OCI-LY1 (cell line): ENCODE data around the gene LIMS2.

Experiments used
- EZH2 ChIP-seq: fragments of 200-600 bp; sonication (generic), shearing (Covaris generic); IDR thresholded peaks from 2 replicates; pipeline ENCODE4 v1.8.0; 2017; ENCODE audit warnings: borderline replicate concordance, mixed run types, mild to moderate bottlenecking, antibody characterized with exemption, low read length, moderate library complexity, mixed read lengths
- TF ChIP-seq, protein P1 (sequence below): fragments of 200-600 bp; sonication (generic), shearing (Covaris generic); IDR thresholded peaks from 2 replicates; pipeline ENCODE4 v1.5.1; 2017; ENCODE audit warnings: mild to moderate bottlenecking, antibody characterized with exemption, low read length, moderate library complexity, mixed read lengths

- TF ChIP-seq, protein P1, sequence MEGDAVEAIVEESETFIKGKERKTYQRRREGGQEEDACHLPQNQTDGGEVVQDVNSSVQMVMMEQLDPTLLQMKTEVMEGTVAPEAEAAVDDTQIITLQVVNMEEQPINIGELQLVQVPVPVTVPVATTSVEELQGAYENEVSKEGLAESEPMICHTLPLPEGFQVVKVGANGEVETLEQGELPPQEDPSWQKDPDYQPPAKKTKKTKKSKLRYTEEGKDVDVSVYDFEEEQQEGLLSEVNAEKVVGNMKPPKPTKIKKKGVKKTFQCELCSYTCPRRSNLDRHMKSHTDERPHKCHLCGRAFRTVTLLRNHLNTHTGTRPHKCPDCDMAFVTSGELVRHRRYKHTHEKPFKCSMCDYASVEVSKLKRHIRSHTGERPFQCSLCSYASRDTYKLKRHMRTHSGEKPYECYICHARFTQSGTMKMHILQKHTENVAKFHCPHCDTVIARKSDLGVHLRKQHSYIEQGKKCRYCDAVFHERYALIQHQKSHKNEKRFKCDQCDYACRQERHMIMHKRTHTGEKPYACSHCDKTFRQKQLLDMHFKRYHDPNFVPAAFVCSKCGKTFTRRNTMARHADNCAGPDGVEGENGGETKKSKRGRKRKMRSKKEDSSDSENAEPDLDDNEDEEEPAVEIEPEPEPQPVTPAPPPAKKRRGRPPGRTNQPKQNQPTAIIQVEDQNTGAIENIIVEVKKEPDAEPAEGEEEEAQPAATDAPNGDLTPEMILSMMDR = no peak
- TF ChIP-seq EZH2 = no peak
Measured at GRCh38 chr2:127648321-127648720, 27.0 kb downstream of the LIMS2 start.
